Measurements from ENCODE around the gene GPX2. TPM values are rescaled to one million over a fixed set of nuclear protein-coding genes. Genes with fewer than 3 reads are reported as not detected.

GPX2 gene
- total and polyA plus RNA-seq, 2 of the 8 experiments (the other 6 are each of a cell fraction or from before 2014, with no cell fraction given) = 0.30 to 0.89 TPM

DNA sequence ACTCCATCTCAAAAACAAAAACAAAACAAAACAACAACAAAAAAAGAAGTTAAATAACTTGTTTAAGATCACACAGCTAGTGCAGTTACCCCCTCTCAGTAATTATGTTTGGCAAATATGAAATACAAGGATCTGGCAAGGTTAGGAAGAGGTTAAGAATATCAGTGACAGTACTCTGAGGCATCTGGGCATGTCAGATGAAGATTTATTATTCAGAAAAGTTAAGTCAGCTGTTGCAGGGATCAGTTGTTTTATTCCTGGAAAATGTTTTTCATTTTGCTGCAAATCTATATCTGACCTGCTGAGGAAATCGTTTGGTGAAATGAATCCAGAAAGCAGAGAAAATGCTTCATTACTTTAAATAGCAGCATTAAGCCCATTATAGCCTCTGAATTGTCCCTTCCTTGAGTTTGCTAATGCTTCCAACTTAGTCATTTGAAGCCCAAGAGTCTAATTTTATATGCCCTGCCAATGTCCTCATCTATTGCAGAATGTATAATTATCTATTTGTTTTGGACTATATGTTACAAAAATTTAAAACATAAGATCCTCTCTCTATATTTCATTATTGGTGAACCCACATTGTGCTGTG, 8.1 kb downstream of the GPX2 start:
- no peaks in the 10 kb centered on the region for H3K4me1 ChIP-seq (replicated peaks in 1 of 4; ENCODE audit: control insufficient read depth in 3 of 4, insufficient read depth in 4 of 4, low read length in 3 of 4)
- no peak overlapping the region for H3K27ac ChIP-seq (ENCODE audit: low read depth, low read length)
- no peak overlapping the region for H3K4ac ChIP-seq (replicated peaks; ENCODE audit: insufficient read length, low read depth, low read length)
- no peak overlapping the region for H3K9ac ChIP-seq (replicated peaks in 1 of 4; ENCODE audit: extremely low read depth in 1 of 4, low read depth in 3 of 4, low read length in 3 of 4)
- DNase-seq (ENCODE audit: low read depth in 1 of 2, low spot score in 2 of 2) (no peak), FAIRE-seq (no peak)
- H2AFZ ChIP-seq (ENCODE audit: low read length) = no peak overlapping the region
- ChIA-PET POLR2A (ENCODE audit: partially characterized antibody) (no interaction called here), CTCF (ENCODE audit: partially characterized antibody) (interaction anchor here (0.8 kb wide), 2 partner anchors 91 to 113 kb away, joined by 3 read pairs; no protein-coding TSS in a partner anchor)
- no peak overlapping the region for H2BK15ac ChIP-seq (ENCODE audit: low read length)
- no peaks in the 10 kb centered on the region; the same call in 1 of the 2 replicates for H3K79me1 ChIP-seq (ENCODE audit: low read depth, low read length)
- no peak overlapping the region for H3K14ac ChIP-seq (ENCODE audit: insufficient read length)
- H4K8ac ChIP-seq (ENCODE audit: extremely low read depth, insufficient read depth, low read length) = no peak overlapping the region
- H3K56ac ChIP-seq (replicated peaks; ENCODE audit: insufficient read length, low read depth, low read length) = no peak overlapping the region
- H3K18ac ChIP-seq (ENCODE audit: extremely low read depth, low read length) = no peak overlapping the region
- no peaks in the 10 kb centered on the region for H4K20me1 ChIP-seq (replicated peaks in 1 of 2; ENCODE audit: control insufficient read depth in 1 of 2, insufficient read depth in 2 of 2, low read length in 2 of 2)
- H2BK20ac ChIP-seq (ENCODE audit: low read length) = no peak overlapping the region
- WGBS, 2 experiments (ENCODE audit: extremely low coverage in 1 of 2, insufficient coverage in 1 of 2, insufficient read length in 1 of 2, insufficient replicate concordance in 2 of 2, low coverage in 1 of 2, low lambda C conversion rate in 2 of 2, missing lambda C conversion rate in 1 of 2) = 91% methylated on average over 1 of the region's 1 CpG; no CpG with 5 or more reads in 1 of the 2 experiments
- H3K4me2 ChIP-seq (ENCODE audit: insufficient read depth in 1 of 2, low read depth in 2 of 2, low read length in 2 of 2) = no peak overlapping the region
- no peaks in the 10 kb centered on the region for H3K79me2 ChIP-seq (ENCODE audit: control insufficient read depth in 1 of 2, insufficient read depth in 2 of 2, low read length in 2 of 2)
- peaks cover 3 to 27% (median 4%) of the 10 kb centered on the region in 4 experiments; a peak in 5 of 8 replicates for H3K36me3 ChIP-seq (ENCODE audit: control insufficient read depth in 2 of 4, insufficient read depth in 4 of 4, low read length in 3 of 4)
- H3K4me3 ChIP-seq (ENCODE audit: extremely low read depth in 1 of 4, insufficient read depth in 2 of 4, low read depth in 3 of 4, low read length in 4 of 4) = no peak overlapping the region
- H4K5ac ChIP-seq (ENCODE audit: insufficient read length, low read depth, low read length) = no peak overlapping the region
- no peak overlapping the region for H2BK5ac ChIP-seq (ENCODE audit: low read depth, low read length)
- H4K91ac ChIP-seq (replicated peaks; ENCODE audit: insufficient read length, low read length) = no peak overlapping the region
- H3K23ac ChIP-seq (ENCODE audit: insufficient read length) = no peak overlapping the region
- H3K23me2 ChIP-seq (ENCODE audit: low read depth, low read length) = no peaks in the 10 kb centered on the region; the same call in 1 of the 2 replicates
- H2AK5ac ChIP-seq (ENCODE audit: low read depth, low read length) = no peak overlapping the region
- H2BK120ac ChIP-seq (replicated peaks; ENCODE audit: low read depth, low read length) = no peak overlapping the region
- H3K9me3 ChIP-seq (ENCODE audit: insufficient read depth in 2 of 2, low read depth in 1 of 2, low read length in 1 of 2) = no peaks in the 10 kb centered on the region
- H2BK12ac ChIP-seq (ENCODE audit: low read depth, low read length) = no peak overlapping the region
- H3K27me3 ChIP-seq (replicated peaks in 1 of 4; ENCODE audit: control insufficient read depth in 3 of 4, extremely low read depth in 1 of 4, insufficient read depth in 3 of 4, low read length in 3 of 4) = no peaks in the 10 kb centered on the region
- TF ChIP-seq GABPA (IDR thresholded peaks at IDR 0.05; ENCODE audit: borderline replicate concordance, insufficient read depth, low read length) = no peak
- TF ChIP-seq, protein P1, sequence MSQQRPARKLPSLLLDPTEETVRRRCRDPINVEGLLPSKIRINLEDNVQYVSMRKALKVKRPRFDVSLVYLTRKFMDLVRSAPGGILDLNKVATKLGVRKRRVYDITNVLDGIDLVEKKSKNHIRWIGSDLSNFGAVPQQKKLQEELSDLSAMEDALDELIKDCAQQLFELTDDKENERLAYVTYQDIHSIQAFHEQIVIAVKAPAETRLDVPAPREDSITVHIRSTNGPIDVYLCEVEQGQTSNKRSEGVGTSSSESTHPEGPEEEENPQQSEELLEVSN (IDR thresholded peaks at IDR 0.05) = no peak
